HepG2 (cell line): Measurements from ENCODE around the gene CYP46A1. TPM values are rescaled to one million over a fixed set of nuclear protein-coding genes. Genes with fewer than 3 reads are reported as not detected.

ENCODE experiments used
- ATRX ChIP-seq: sonication (generic); formaldehyde crosslinking; IDR thresholded peaks from 2 replicates; pipeline ENCODE4 v1.4.0; 2020; ENCODE audit warnings: missing genetic modification reagents, borderline replicate concordance
- BRCA1 ChIP-seq: sonication (generic); formaldehyde crosslinking; IDR thresholded peaks from 2 replicates; pipeline ENCODE4 v1.4.0; 2020; ENCODE audit warnings: missing genetic modification reagents
- KDM2A ChIP-seq: sonication (generic); formaldehyde crosslinking; IDR thresholded peaks from 2 replicates; pipeline ENCODE4 v1.4.0; 2020; ENCODE audit warnings: low read depth, missing genetic modification reagents, borderline replicate concordance
- MED1 ChIP-seq: sonication (generic); formaldehyde crosslinking; IDR thresholded peaks from 2 replicates; pipeline ENCODE4 v1.4.0; 2020; ENCODE audit warnings: missing genetic modification reagents
- NFKBIZ ChIP-seq: IDR thresholded peaks from 2 replicates; pipeline ENCODE4 v1.6.1; 2018; ENCODE audit warnings: missing genetic modification reagents, missing compliant biosample characterization
- SALL1 ChIP-seq: sonication (generic); formaldehyde crosslinking; IDR thresholded peaks from 2 replicates; pipeline ENCODE4 v1.8.0; 2022; ENCODE audit warnings: mild to moderate bottlenecking, missing genetic modification reagents
- SKI ChIP-seq: fragments of 450-650 bp; IDR thresholded peaks from one replicate; pipeline ENCODE4 v1.6.1; 2018; ENCODE audit warnings: mild to moderate bottlenecking; ENCODE audit not compliant: partially characterized antibody
- ZBTB25 ChIP-seq: IDR thresholded peaks from 2 replicates; pipeline ENCODE4 v1.6.1; 2018; ENCODE audit warnings: missing genetic modification reagents
- ZBTB8A ChIP-seq: sonication (generic); formaldehyde crosslinking; IDR thresholded peaks from 2 replicates; pipeline ENCODE4 v1.4.0; 2020; ENCODE audit warnings: mild to moderate bottlenecking, low read depth, missing genetic modification reagents, borderline replicate concordance
- ZHX2 ChIP-seq, 2 experiments: sonication (generic) in 1 of 2; formaldehyde crosslinking in 1 of 2; IDR thresholded peaks; 2 replicates each; pipeline versions ENCODE4 v1.6.1 to v1.9.0; 2014 to 2022; ENCODE audit warnings: antibody characterized with exemption in 1 of 2, borderline replicate concordance in 1 of 2, inconsistent platforms in 1 of 2, low read depth in 1 of 2, missing genetic modification reagents in 1 of 2
- ZNF124 ChIP-seq: sonication (generic); formaldehyde crosslinking; IDR thresholded peaks from 2 replicates; pipeline ENCODE4 v1.4.0; 2020; ENCODE audit warnings: missing genetic modification reagents
- ZNF558 ChIP-seq: sonication (generic); formaldehyde crosslinking; IDR thresholded peaks from 2 replicates; pipeline ENCODE4 v1.9.0; 2022; ENCODE audit warnings: mild to moderate bottlenecking, missing genetic modification reagents, borderline replicate concordance
- ZNF737 ChIP-seq: sonication (generic); formaldehyde crosslinking; IDR thresholded peaks from 2 replicates; pipeline ENCODE4 v1.5.0; 2020; ENCODE audit warnings: missing genetic modification reagents, mild to moderate bottlenecking, borderline replicate concordance
- ZSCAN29 ChIP-seq: sonication (generic); formaldehyde crosslinking; conservative IDR thresholded peaks from 2 replicates; pipeline ENCODE4 v1.4.0; 2020; ENCODE audit warnings: mild to moderate bottlenecking, missing genetic modification reagents
- polyA plus RNA-seq, 8 experiments: library from polyadenylated mRNA; depleted of rRNA in 3 of 8; stranded (reverse) in 7 of 8; unstranded in 1 of 8; fragments of >200 nt; fragmentation: Illumina TruSeq in 4 of 8; extraction: Trizol in 4 of 8; gene quantifications; 2 replicates each; pipeline versions ENCODE4 v1.2.1 to v1.2.3, GENCODE V29; 2011 to 2016; ENCODE audit warnings: low read depth in 4 of 8, missing spikeins in 1 of 8, mixed read lengths in 1 of 8; ENCODE audit not compliant: insufficient read depth in 1 of 8
- total RNA-seq, 5 experiments: library from RNA; depleted of rRNA; stranded (reverse); fragments of >200 nt; fragmentation: Illumina TruSeq; extraction: Trizol; gene quantifications; 2 replicates each; pipeline ENCODE4 v1.2.3, GENCODE V29; 2016; ENCODE audit warnings: low read depth in 1 of 5
- TF ChIP-seq, protein P1 (sequence below): IDR thresholded peaks from 2 replicates; pipeline ENCODE4 v1.6.1; 2016; ENCODE audit warnings: missing compliant biosample characterization, missing genetic modification reagents, borderline replicate concordance
- TF ChIP-seq, protein P2 (sequence below), 2 experiments: sonication (generic) in 1 of 2; formaldehyde crosslinking in 1 of 2; IDR thresholded peaks; 2 replicates each; pipeline versions ENCODE4 v1.4.0 to v1.6.1; 2018 to 2020; ENCODE audit warnings: missing genetic modification reagents in 2 of 2, borderline replicate concordance in 1 of 2, low read depth in 1 of 2, mild to moderate bottlenecking in 1 of 2, missing biosample characterization in 1 of 2

The CYP46A1 gene
- total and polyA plus RNA-seq, 2 of the 13 experiments (the other 11 are each of a cell fraction or from before 2014, with no cell fraction given) = not detected

GRCh38 chr14:99682809-99683618 lies 1.1 kb upstream of the CYP46A1 start (continued):
- TF ChIP-seq ZNF737 (CRISPR knock-in tag) (no peak), ZNF124 (CRISPR knock-in tag) (no peak), ATRX (CRISPR knock-in tag) (no peak), SKI (peak; percentile 8), SALL1 (CRISPR knock-in tag) (peak; percentile 54; the same call in 1 of the 2 replicates), ZBTB25 (CRISPR knock-in tag) (no peak), ZBTB8A (CRISPR knock-in tag) (no peak), BRCA1 (CRISPR knock-in tag) (no peak), KDM2A (CRISPR knock-in tag) (peak; percentile 78; the same call in 1 of the 2 replicates), ZSCAN29 (CRISPR knock-in tag) (no peak), MED1 (0 out of 2 replicates have a peak, but pooled peaks have one; percentile 12), ZNF558 (CRISPR knock-in tag) (no peak), ZHX2 (IDR thresholded peaks at IDR 0.05; ENCODE audit: low read depth) (no peak), ZHX2 (CRISPR knock-in tag; IDR thresholded peaks at IDR 0.05; ENCODE audit: borderline replicate concordance) (no peak), NFKBIZ (CRISPR knock-in tag) (no peak)
- TF ChIP-seq, protein P1, sequence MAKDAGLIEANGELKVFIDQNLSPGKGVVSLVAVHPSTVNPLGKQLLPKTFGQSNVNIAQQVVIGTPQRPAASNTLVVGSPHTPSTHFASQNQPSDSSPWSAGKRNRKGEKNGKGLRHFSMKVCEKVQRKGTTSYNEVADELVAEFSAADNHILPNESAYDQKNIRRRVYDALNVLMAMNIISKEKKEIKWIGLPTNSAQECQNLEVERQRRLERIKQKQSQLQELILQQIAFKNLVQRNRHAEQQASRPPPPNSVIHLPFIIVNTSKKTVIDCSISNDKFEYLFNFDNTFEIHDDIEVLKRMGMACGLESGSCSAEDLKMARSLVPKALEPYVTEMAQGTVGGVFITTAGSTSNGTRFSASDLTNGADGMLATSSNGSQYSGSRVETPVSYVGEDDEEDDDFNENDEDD (CRISPR knock-in tag) = no peak
- TF ChIP-seq, protein P2, sequence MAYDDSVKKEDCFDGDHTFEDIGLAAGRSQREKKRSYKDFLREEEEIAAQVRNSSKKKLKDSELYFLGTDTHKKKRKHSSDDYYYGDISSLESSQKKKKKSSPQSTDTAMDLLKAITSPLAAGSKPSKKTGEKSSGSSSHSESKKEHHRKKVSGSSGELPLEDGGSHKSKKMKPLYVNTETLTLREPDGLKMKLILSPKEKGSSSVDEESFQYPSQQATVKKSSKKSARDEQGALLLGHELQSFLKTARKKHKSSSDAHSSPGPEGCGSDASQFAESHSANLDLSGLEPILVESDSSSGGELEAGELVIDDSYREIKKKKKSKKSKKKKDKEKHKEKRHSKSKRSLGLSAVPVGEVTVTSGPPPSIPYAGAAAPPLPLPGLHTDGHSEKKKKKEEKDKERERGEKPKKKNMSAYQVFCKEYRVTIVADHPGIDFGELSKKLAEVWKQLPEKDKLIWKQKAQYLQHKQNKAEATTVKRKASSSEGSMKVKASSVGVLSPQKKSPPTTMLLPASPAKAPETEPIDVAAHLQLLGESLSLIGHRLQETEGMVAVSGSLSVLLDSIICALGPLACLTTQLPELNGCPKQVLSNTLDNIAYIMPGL (CRISPR knock-in tag; IDR thresholded peaks at IDR 0.05; ENCODE audit: borderline replicate concordance in 1 of 2, low read depth in 1 of 2) = peak; percentile 56 to 85; a peak in 3 of 4 replicates
